ENCODE data around the gene UBE2L6.
A peak's percentile ranks its signal among the peaks of the same experiment; 100 is the strongest.
"Not testable (repeated sequence)": the region's sequence is repeated elsewhere in the genome, so short reads cannot be mapped to it uniquely, and the experiment has no call there.

UBE2L6 gene

GRCh38 chr11:57566005-57566904 is 1.2 kb downstream of the UBE2L6 start:
- peak in 1 of 2 experiments; percentile 33 for DNase-seq

GRCh38 chr11:57562596-57562995 is 4.9 kb downstream of the UBE2L6 start:
- no peak for DNase-seq

GRCh38 chr11:57560146-57560545 is 7.3 kb downstream of the UBE2L6 start:
- DNase-seq, result no peak

GRCh38 chr11:57556041-57556440 is 11.4 kb downstream of the UBE2L6 start:
- DNase-seq, result no peak

GRCh38 chr11:57555393-57555792 is 12.1 kb downstream of the UBE2L6 start:
- no peak for DNase-seq

GRCh38 chr11:57552479-57552878 is 15.0 kb downstream of the UBE2L6 start:
- DNase-seq, result no peak

GRCh38 chr11:57551941-57552340 is 15.5 kb downstream of the UBE2L6 start:
- no peak for DNase-seq

- DNase-seq, result no peak
Observed at GRCh38 chr11:57549983-57550382, 17.5 kb downstream of the UBE2L6 start.

- no peak for DNase-seq
Observed at GRCh38 chr11:57547854-57548377, 19.6 kb downstream of the UBE2L6 start.

GRCh38 chr11:57546869-57547475 is 20.5 kb downstream of the UBE2L6 start:
- DNase-seq, result no peak

- DNase-seq, result no peak
Observed at GRCh38 chr11:57546451-57546850, 21.0 kb downstream of the UBE2L6 start.

GRCh38 chr11:57545883-57546282 is 21.6 kb downstream of the UBE2L6 start:
- no peak for DNase-seq

GRCh38 chr11:57544566-57544965 is 22.9 kb downstream of the UBE2L6 start:
- DNase-seq, result no peak

GRCh38 chr11:57543593-57543992 is 23.9 kb downstream of the UBE2L6 start:
- DNase-seq, result no peak

GRCh38 chr11:57542582-57542981 is 24.9 kb downstream of the UBE2L6 start:
- no peak for DNase-seq

GRCh38 chr11:57541169-57541568 is 26.3 kb downstream of the UBE2L6 start:
- no peak for DNase-seq

- no peak for DNase-seq
Observed at GRCh38 chr11:57539342-57539741, 28.1 kb downstream of the UBE2L6 start.

- no peak for DNase-seq
Observed at GRCh38 chr11:57536947-57537619, 30.4 kb downstream of the UBE2L6 start, which contains the start of gene SMTNL1. Gene SMTNL1 (plus strand): TSS chr11:57537595. CDS start chr11:57542643, 5,048 bp downstream.

- DNase-seq, result not testable (repeated sequence)
Observed at GRCh38 chr11:57534449-57534848, 33.0 kb downstream of the UBE2L6 start.

- DNase-seq, result peak; percentile 86 to 96
Observed at GRCh38 chr11:57530596-57531507, 36.6 kb downstream of the UBE2L6 start, which contains the start of gene TIMM10. Gene TIMM10 (minus strand): TSS chr11:57530754. CDS start chr11:57530189, 565 bp downstream.

- DNase-seq, result peak in 1 of 2 experiments; percentile 9
Observed at GRCh38 chr11:57530215-57530595, 37.3 kb downstream of the UBE2L6 start.

- no peak for DNase-seq
Observed at GRCh38 chr11:57529012-57529411, 38.5 kb downstream of the UBE2L6 start.
